Fibroblast of lung (primary cell): ENCODE results near the gene RELL2. TPM values are rescaled to one million over a fixed set of nuclear protein-coding genes. Genes with fewer than 3 reads are reported as not detected.
A peak's percentile ranks its signal among the peaks of the same experiment; 100 is the strongest.

Experiments used
- DNase-seq, 2 donors: peaks; one replicate each; pipeline versions ENCODE4 v3.0.0 to v3.0.0-alpha.2; 2010; ENCODE audit warnings: low read depth in 2 of 2
- H2AFZ ChIP-seq: 2 replicates; pipeline ENCODE4 v1.5.1; 2012; ENCODE audit warnings: low read length, control low read depth, inconsistent platforms
- H3K27ac ChIP-seq: 2 replicates; pipeline ENCODE4 v1.5.1; 2011; ENCODE audit warnings: low read length, control low read depth; ENCODE audit not compliant: insufficient read depth
- H3K27me3 ChIP-seq: 2 replicates; pipeline ENCODE4 v1.5.1; 2011; ENCODE audit warnings: mild to moderate bottlenecking, low read length; ENCODE audit not compliant: control insufficient read depth, insufficient read depth
- H3K36me3 ChIP-seq: 2 replicates; pipeline ENCODE4 v1.5.1; 2011; ENCODE audit warnings: low read length; ENCODE audit not compliant: control insufficient read depth, insufficient read depth
- H3K4me1 ChIP-seq: 2 replicates; pipeline ENCODE4 v1.5.1; 2011; ENCODE audit warnings: low read length; ENCODE audit not compliant: control insufficient read depth, insufficient read depth; ENCODE audit errors: extremely low read depth
- H3K4me2 ChIP-seq: 2 replicates; pipeline ENCODE4 v1.5.1; 2011; ENCODE audit warnings: low read length, control low read depth; ENCODE audit not compliant: insufficient read depth; ENCODE audit errors: extremely low read depth
- H3K4me3 ChIP-seq, 4 experiments: fragments of 200-600 bp in 1 of 4; sonication (generic) in 1 of 4; replicated peaks in 1 of 4; 2 replicates each; pipeline ENCODE4 v1.5.1; 2011 to 2016; ENCODE audit warnings: low read length in 4 of 4, low read depth in 3 of 4, mild to moderate bottlenecking in 3 of 4, control low read depth in 2 of 4, inconsistent platforms in 1 of 4, mixed read lengths in 1 of 4; ENCODE audit not compliant: insufficient read depth in 1 of 4; ENCODE audit errors: control extremely low read depth in 1 of 4
- H3K79me2 ChIP-seq: 2 replicates; pipeline ENCODE4 v1.5.1; 2012; ENCODE audit warnings: mild to moderate bottlenecking, low read length, inconsistent platforms; ENCODE audit not compliant: control insufficient read depth, insufficient read depth
- H3K9ac ChIP-seq: 2 replicates; pipeline ENCODE4 v1.5.1; 2011; ENCODE audit warnings: mild to moderate bottlenecking, low read length, control low read depth; ENCODE audit not compliant: insufficient read depth
- H3K9me3 ChIP-seq: 2 replicates; pipeline ENCODE4 v1.5.1; 2012; ENCODE audit warnings: low read depth, low read length; ENCODE audit not compliant: control insufficient read depth, insufficient read depth
- H4K20me1 ChIP-seq: 2 replicates; pipeline ENCODE4 v1.5.1; 2011; ENCODE audit warnings: low read length; ENCODE audit not compliant: control insufficient read depth, insufficient read depth; ENCODE audit errors: extremely low read depth
- CTCF ChIP-seq, 2 donors: IDR thresholded peaks in 1 of 2; conservative IDR thresholded peaks in 1 of 2; 1 replicate in 1 of 2; 2 replicates in 1 of 2; pipeline ENCODE4 v1.5.1; 2011 to 2012; ENCODE audit warnings: low read length in 2 of 2, control low read depth in 1 of 2, inconsistent platforms in 1 of 2, low read depth in 1 of 2, mild to moderate bottlenecking in 1 of 2
- EZH2 ChIP-seq: IDR thresholded peaks from 2 replicates; pipeline ENCODE4 v1.5.1; 2012; ENCODE audit warnings: low read length, control low read depth, mild to moderate bottlenecking; ENCODE audit errors: missing control alignments
- polyA plus RNA-seq, 2 donors: library from polyadenylated mRNA; depleted of rRNA in 1 of 2; stranded (reverse) in 1 of 2; unstranded in 1 of 2; fragments of >200 nt; gene quantifications; 2 replicates each; pipeline ENCODE4 v1.2.1, GENCODE V29; 2011 to 2012; ENCODE audit warnings: missing spikeins in 1 of 2
- total RNA-seq: library from RNA; depleted of rRNA; stranded (reverse); fragments of >200 nt; gene quantifications from 2 replicates; pipeline ENCODE4 v1.2.1, GENCODE V29; 2014

RELL2 gene
- total and polyA plus RNA-seq, 2 donors (not counting 1 experiment from before 2014, with no cell fraction given): 3.0 to 3.7 TPM

DNA sequence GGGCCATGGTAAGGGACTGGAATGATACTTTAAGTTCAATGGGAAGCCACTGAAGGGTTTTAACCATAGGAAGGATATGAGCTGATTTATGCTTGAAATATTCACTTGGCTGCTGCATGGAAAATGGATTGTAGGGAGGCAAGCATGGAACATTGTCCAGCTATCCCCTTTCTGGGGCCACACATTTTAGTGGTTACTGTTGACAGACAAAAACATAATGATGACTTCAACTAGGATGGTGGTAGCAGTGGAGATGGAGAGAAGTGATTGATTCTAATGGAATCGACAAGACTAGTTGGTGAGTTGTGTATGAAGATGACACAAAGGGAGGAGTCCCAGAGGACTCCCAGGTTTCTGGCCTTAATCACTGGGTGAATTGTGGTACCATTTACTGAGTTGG, 20.6 kb downstream of the RELL2 start:
- H3K36me3 ChIP-seq: peaks cover 3% of the 10 kb centered on the region
- H4K20me1 ChIP-seq: no peaks in the 10 kb centered on the region
- H3K4me2 ChIP-seq: no peak overlapping the region
- peak overlapping the region; percentile 27 for H3K27ac ChIP-seq
- DNase-seq: no peak
- no peak overlapping the region for H3K4me3 ChIP-seq
- no peaks in the 10 kb centered on the region for H3K27me3 ChIP-seq
- no peak overlapping the region for H3K9ac ChIP-seq
- H2AFZ ChIP-seq: no peak overlapping the region
- peaks cover 7% of the 10 kb centered on the region for H3K4me1 ChIP-seq
- no peaks in the 10 kb centered on the region for H3K9me3 ChIP-seq
- no peaks in the 10 kb centered on the region for H3K79me2 ChIP-seq
- TF ChIP-seq EZH2 (no peak), CTCF (conservative IDR thresholded peaks at IDR 0.05 in 1 of 2, IDR thresholded peaks at IDR 0.05 in 1 of 2; ENCODE audit: low read depth in 1 of 2, low read length in 2 of 2) (no peak)

DNA sequence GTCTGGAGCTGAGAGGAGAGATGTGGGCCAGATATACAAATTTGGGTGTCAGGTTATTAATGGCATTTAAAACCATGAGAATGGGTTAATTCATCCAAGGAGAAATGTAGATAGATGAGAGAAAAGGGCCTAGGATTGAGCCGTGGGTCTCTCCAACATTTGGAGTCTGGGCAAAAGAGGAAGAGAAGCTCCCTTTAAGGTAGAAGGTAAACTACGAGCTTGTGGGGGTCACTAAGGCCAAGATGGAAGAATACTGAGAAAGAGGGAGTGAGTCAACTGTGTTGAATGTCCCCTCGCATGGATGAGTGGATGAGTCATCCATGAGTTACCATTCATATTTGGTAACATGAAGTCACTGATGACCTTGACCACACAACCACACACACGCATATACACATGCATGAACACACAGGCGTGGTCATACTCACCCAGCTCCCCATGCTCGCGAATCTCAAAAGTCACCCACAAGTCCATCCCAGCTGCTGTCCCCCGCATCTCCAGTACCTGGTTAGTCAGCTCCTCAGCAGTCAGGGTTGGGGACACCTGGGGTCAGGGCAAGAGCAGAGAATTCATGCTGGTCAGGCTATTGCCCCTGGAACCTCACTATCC, 21.2 kb downstream of the RELL2 start:
- H3K9ac ChIP-seq: no peak overlapping the region
- H3K79me2 ChIP-seq: no peaks in the 10 kb centered on the region
- no peak for TF ChIP-seq EZH2
- no peak for TF ChIP-seq CTCF (conservative IDR thresholded peaks at IDR 0.05 in 1 of 2, IDR thresholded peaks at IDR 0.05 in 1 of 2; ENCODE audit: low read depth in 1 of 2, low read length in 2 of 2)
- no peaks in the 10 kb centered on the region for H4K20me1 ChIP-seq
- no peaks in the 10 kb centered on the region for H3K27me3 ChIP-seq
- H3K36me3 ChIP-seq: peaks cover 3% of the 10 kb centered on the region
- H3K9me3 ChIP-seq: no peaks in the 10 kb centered on the region
- no peak overlapping the region for H3K4me3 ChIP-seq
- H2AFZ ChIP-seq: no peak overlapping the region
- peak overlapping the region; percentile 60 for H3K27ac ChIP-seq
- H3K4me1 ChIP-seq: peaks cover 7% of the 10 kb centered on the region
- peak; percentile 93 to 95 for DNase-seq
- no peak overlapping the region for H3K4me2 ChIP-seq

DNA sequence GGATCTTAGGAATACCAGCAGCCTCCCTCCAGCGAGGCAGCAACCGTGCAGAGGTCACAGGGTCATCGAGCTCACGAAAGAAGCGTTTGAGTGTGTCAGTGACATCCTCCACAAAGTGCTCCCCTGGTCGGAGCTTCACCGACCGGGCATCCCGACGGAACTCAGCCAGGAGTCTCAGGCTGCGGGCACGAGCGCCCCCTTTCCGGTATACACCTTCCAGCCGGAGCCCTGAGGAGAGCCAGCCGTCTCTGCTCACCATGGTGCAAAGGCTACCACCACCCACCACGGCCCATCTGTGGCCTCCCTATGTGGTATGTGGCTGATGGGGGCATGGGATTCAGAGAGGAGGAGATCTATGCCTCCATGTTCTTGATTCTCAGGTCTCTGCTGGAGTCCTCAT, 25.2 kb downstream of the RELL2 start:
- H3K79me2 ChIP-seq: no peaks in the 10 kb centered on the region
- H3K4me3 ChIP-seq: no peak overlapping the region
- DNase-seq: no peak
- H4K20me1 ChIP-seq: no peaks in the 10 kb centered on the region
- no peak overlapping the region for H3K4me2 ChIP-seq
- no peaks in the 10 kb centered on the region for H3K27me3 ChIP-seq
- H3K9ac ChIP-seq: no peak overlapping the region
- H3K9me3 ChIP-seq: no peaks in the 10 kb centered on the region
- no peak overlapping the region for H3K27ac ChIP-seq
- no peak overlapping the region for H2AFZ ChIP-seq
- peaks cover 5% of the 10 kb centered on the region for H3K4me1 ChIP-seq
- no peak for TF ChIP-seq CTCF (conservative IDR thresholded peaks at IDR 0.05 in 1 of 2, IDR thresholded peaks at IDR 0.05 in 1 of 2; ENCODE audit: low read depth in 1 of 2, low read length in 2 of 2)
- no peaks in the 10 kb centered on the region for H3K36me3 ChIP-seq
